Activated gamma-delta T cell (primary cell): Measurements from ENCODE around the gene ZC2HC1B.

Source experiments
- DNase-seq: peaks from one replicate; lab custom pipeline; 2025; lab: John Stamatoyannopoulos, UW

Gene ZC2HC1B

DNA sequence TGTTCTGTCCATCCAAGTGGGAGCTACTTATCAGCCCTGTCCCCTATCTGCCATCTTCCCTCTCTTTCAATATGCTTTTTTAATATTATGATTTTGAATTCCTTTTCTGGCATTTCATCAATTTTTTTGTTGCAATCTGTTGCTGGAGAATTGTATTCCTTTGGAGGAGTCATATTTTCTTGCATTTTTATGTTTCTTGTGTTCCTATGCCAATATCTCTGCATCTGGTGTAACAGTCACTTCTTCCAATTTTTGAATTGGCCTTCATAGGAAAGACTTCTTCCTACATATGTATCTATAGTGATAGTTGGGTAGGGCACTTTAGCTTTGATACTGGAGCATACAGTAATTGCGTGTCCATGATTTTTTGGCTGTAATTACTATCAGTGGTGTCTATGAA lies 70.1 kb downstream of the ZC2HC1B start:
- no peak for DNase-seq

DNA sequence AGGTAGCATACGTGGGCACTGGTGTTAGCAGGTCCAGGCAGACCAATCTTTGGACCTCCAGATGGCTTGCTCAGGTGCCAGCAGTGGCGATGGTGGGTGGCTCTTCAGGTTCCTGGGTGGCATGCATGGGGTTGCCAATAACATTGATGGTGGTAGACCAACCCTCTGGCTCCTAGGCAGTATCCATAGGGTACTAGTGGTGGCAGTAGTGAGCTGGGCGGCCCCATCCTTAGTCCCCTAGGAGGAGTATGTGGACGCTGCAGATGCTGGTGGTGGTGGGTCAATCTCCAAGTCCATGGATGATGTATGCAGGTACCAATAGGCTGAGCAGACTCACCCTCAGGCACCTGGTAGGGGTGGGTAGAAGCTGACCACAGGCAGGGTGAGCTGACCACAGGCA lies 70.6 kb downstream of the ZC2HC1B start:
- no peak for DNase-seq

GRCh38 chr6:143936347-143936746 lies 72.1 kb downstream of the ZC2HC1B start:
- DNase-seq, result no peak

DNA sequence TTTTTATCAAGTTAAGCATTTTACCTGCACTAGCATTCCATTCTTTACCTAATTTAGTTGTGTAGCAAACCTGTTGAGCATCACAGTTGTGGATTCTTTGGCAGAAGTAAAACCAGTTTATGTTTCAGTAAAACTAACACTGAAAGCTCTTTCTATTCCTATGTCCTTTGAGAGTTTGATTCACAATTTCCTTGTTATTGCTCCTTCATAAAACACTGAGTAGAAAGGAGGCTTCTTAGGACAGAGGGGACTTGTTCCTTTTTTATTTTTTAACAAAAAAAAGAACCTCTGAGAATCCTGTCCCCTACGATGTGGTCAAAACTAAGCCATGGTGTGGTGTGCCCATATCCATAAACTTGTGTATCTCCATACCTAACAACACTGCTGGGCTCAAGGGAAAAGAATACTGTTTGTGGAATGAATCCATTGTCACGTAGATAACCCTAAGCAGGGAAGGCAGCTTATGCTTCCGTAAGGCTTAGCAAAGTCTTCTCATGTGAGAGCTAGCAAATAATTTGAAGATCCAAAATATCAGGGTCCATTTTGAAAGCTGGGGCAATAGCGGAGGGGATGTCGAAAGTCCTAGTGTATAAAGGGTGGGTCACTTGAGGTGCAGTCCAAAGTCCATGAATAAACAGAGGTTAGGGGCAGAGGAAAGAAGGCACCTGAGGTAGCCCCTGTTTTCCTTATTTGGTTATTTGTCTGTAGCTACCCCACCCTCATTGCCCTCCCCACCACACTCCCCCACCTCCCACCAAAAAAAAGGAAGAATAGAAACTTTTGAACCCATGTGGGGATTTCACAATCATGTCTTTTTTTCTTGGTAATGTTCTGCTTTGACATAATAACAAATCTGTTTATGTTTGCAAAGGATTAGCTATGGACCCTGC lies 72.7 kb downstream of the ZC2HC1B start:
- no peak for DNase-seq

- DNase-seq, result no peak
Measured at GRCh38 chr6:143937668-143937970, 73.3 kb downstream of the ZC2HC1B start.

DNA sequence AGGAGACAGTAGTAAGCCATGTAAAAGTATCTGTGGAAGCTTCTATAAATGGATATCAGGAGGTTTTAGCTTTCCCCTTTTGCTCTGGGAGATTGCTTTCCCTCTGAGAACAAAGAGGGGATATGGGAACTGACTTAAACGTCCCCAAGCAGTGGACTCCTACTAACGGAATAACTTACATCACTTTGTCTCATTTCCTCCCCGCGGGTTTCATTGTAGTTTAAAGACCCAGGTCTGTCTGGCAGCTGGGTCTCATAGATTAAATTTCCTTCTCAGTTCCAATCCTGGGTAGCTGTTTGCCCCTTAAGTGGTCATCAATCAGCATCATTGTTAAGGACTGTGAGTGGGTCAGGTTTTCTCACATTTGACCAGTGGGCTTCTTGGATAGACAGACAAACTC lies 75.1 kb downstream of the ZC2HC1B start:
- DNase-seq, result no peak

DNA sequence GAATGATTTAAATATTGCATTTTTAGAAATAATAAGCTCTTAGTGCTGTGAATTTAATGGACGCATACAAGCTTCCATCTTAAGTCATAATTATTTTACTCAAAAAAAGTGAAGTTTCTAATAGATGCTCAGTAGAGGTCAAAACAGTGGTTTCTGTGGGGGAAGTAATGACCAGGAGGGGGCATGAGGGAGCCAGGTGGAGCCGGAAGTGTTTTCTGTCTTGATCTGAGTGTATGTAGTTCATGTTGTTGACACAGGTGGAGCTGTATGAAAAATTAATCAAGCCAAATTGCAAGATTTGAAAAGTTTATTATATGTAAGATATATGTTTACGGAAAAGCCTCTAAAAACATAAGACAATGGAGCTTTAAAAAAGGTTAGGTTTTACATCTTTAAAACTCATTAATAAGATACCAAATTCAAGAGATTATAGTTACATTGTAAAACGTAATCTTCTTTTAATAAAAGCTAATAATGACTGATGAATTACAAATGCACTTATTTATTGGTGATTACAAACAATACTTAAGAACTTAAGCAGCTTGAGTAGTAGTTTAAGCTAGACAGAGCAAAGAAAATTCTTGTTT lies 75.8 kb downstream of the ZC2HC1B start:
- DNase-seq, result no peak

GRCh38 chr6:143941852-143942627 lies 77.8 kb downstream of the ZC2HC1B start:
- DNase-seq, result no peak

GRCh38 chr6:143948208-143948607 lies 83.9 kb downstream of the ZC2HC1B start:
- DNase-seq, result no peak

DNA sequence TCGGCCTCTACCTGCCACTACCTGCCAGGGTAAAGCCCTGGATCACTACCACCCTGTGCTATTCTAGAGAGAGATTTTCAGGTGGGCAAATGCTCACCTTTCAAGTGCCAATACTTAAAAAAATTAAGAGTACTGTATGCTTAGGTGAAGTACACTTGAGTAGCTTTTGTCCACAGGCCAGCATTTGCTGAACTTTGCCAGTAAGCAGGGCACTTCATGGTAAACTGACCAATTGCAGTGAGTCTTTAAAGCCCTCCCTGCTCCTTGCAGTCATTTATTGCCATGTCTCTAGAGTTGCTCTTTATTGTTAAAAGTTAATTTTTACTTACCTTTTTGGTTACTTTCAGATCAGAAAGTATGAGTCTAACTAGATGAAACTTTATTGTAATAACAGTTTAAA lies 85.3 kb downstream of the ZC2HC1B start:
- DNase-seq, result no peak

DNA sequence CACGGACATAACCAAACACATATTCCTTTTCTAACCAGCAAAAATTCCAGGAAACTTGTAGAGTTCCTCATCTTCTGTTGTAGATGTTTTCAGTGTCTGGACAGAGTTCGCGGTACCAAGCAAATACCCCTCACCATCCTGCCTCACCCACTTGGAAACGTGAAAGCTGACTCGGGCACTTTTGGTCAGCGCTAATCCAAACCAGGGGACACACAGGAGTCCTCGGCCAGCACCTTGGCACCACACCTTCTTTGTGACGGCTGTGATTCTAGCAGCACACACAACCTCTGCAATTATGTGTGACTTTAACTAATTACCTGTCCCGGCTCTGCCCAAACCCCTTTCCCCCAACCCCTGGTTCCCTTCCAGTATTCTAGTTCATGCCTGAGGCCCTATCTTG lies 85.7 kb downstream of the ZC2HC1B start:
- DNase-seq, result no peak

GRCh38 chr6:143950875-143951274 lies 86.6 kb downstream of the ZC2HC1B start:
- DNase-seq, result no peak

GRCh38 chr6:143952060-143952778 lies 87.9 kb downstream of the ZC2HC1B start:
- DNase-seq, result no peak

GRCh38 chr6:143952947-143953701 lies 88.8 kb downstream of the ZC2HC1B start:
- no peak for DNase-seq

GRCh38 chr6:143953922-143954321 lies 89.6 kb downstream of the ZC2HC1B start:
- no peak for DNase-seq

- no peak for DNase-seq
Measured at GRCh38 chr6:143955971-143956370, 91.7 kb downstream of the ZC2HC1B start.

DNA sequence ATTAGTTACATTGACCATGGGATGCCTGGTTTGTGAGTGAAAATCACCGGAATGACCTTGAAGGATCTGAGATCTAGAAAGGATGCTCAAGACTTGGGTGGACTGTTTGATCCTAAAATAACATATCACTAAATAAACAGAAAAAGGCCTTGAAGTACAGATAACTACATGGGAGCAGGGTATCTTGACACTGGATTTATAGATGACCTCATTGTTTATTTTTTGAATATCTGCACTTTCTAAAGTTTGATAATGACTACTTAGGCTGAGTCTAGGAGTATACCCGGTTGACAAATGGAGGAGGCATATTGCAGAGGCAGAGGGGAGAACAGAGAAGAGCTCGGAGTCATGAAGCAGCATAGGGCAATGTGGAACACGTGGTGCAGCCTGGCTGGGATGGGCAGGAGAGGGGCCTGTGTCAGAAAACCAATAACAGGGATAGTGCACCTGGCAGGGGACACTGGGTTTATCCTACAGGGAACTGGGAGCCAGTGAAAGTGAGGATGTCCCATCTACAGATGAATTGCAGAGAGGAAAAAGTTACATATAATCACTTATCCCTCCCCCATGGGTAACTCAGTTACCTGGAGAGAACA lies 93.5 kb downstream of the ZC2HC1B start:
- no peak for DNase-seq

- no peak for DNase-seq
Measured at GRCh38 chr6:143958839-143959399, 94.6 kb downstream of the ZC2HC1B start.

- DNase-seq, result no peak
Measured at GRCh38 chr6:143959927-143960326, 95.7 kb downstream of the ZC2HC1B start.

DNA sequence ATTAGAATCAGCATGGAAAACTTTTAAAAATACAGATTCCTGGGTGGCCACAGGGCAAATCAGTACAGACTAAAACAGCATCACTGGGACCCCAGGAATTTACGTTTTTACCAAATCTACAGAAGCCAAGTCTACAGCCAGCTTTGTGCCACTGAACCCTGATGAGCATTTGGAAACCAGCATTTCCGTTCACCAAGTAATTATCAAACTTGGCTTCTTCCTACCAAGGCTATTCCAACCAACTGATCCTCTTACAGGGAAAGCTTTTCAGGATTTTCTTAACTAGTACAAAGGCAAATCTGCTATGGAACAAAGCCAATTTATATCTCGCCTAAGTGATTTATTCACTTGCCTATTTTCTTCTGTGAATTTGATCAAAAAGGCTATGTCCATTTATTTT lies 96.8 kb downstream of the ZC2HC1B start:
- DNase-seq, result no peak
